Ishikawa (cell line): ENCODE data around the gene COLQ.

Source experiments
- CEBPB ChIP-seq: IDR thresholded peaks from 2 replicates; pipeline ENCODE4 v1.6.1; 2012
- CREB1 ChIP-seq: IDR thresholded peaks from 2 replicates; pipeline ENCODE4 v1.6.1; 2012; ENCODE audit warnings: low read depth
- EGR1 ChIP-seq: IDR thresholded peaks from 2 replicates; pipeline ENCODE4 v1.6.1; 2012
- EP300 ChIP-seq: IDR thresholded peaks from 2 replicates; pipeline ENCODE4 v1.6.1; 2012; ENCODE audit warnings: borderline replicate concordance
- FOXM1 ChIP-seq: IDR thresholded peaks from 2 replicates; pipeline ENCODE4 v1.6.1; 2012; ENCODE audit warnings: low read depth, borderline replicate concordance
- NFIC ChIP-seq: IDR thresholded peaks from 2 replicates; pipeline ENCODE4 v1.6.1; 2012
- RAD21 ChIP-seq: IDR thresholded peaks from 2 replicates; pipeline ENCODE4 v1.6.1; 2012; ENCODE audit warnings: low read depth
- REST ChIP-seq: IDR thresholded peaks from 2 replicates; pipeline ENCODE4 v1.6.1; 2012; ENCODE audit warnings: low read depth, mild to moderate bottlenecking
- TAF1 ChIP-seq: IDR thresholded peaks from 2 replicates; pipeline ENCODE4 v1.6.1; 2012; ENCODE audit warnings: low read depth, mild to moderate bottlenecking
- TCF12 ChIP-seq: IDR thresholded peaks from 2 replicates; pipeline ENCODE4 v1.6.1; 2012; ENCODE audit warnings: low read depth
- TEAD4 ChIP-seq: IDR thresholded peaks from 2 replicates; pipeline ENCODE4 v1.6.1; 2012
- YY1 ChIP-seq: IDR thresholded peaks from 2 replicates; pipeline ENCODE4 v1.6.1; 2012; ENCODE audit warnings: low read depth
- ZBTB7A ChIP-seq: IDR thresholded peaks from 2 replicates; pipeline ENCODE4 v1.6.1; 2012; ENCODE audit warnings: low read depth
- TF ChIP-seq, protein P1 (sequence below): IDR thresholded peaks from 2 replicates; pipeline ENCODE4 v1.6.1; 2012
- TF ChIP-seq, protein P2 (sequence below): IDR thresholded peaks from 2 replicates; pipeline ENCODE4 v1.6.1; 2012

The COLQ gene

GRCh38 chr3:15514663-15515340 is 6.7 kb downstream of the COLQ start:
- TF ChIP-seq, protein P1, sequence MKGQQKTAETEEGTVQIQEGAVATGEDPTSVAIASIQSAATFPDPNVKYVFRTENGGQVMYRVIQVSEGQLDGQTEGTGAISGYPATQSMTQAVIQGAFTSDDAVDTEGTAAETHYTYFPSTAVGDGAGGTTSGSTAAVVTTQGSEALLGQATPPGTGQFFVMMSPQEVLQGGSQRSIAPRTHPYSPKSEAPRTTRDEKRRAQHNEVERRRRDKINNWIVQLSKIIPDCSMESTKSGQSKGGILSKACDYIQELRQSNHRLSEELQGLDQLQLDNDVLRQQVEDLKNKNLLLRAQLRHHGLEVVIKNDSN: no peak
- no peak for TF ChIP-seq CEBPB
- no peak for TF ChIP-seq ZBTB7A
- no peak for TF ChIP-seq REST
- TF ChIP-seq CREB1: no peak
- no peak for TF ChIP-seq RAD21
- TF ChIP-seq, protein P2, sequence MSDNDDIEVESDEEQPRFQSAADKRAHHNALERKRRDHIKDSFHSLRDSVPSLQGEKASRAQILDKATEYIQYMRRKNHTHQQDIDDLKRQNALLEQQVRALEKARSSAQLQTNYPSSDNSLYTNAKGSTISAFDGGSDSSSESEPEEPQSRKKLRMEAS: no peak
- TF ChIP-seq EGR1: no peak
- no peak for TF ChIP-seq TAF1
- no peak for TF ChIP-seq NFIC
- TF ChIP-seq FOXM1: no peak
- no peak for TF ChIP-seq TEAD4
- TF ChIP-seq TCF12: no peak

DNA sequence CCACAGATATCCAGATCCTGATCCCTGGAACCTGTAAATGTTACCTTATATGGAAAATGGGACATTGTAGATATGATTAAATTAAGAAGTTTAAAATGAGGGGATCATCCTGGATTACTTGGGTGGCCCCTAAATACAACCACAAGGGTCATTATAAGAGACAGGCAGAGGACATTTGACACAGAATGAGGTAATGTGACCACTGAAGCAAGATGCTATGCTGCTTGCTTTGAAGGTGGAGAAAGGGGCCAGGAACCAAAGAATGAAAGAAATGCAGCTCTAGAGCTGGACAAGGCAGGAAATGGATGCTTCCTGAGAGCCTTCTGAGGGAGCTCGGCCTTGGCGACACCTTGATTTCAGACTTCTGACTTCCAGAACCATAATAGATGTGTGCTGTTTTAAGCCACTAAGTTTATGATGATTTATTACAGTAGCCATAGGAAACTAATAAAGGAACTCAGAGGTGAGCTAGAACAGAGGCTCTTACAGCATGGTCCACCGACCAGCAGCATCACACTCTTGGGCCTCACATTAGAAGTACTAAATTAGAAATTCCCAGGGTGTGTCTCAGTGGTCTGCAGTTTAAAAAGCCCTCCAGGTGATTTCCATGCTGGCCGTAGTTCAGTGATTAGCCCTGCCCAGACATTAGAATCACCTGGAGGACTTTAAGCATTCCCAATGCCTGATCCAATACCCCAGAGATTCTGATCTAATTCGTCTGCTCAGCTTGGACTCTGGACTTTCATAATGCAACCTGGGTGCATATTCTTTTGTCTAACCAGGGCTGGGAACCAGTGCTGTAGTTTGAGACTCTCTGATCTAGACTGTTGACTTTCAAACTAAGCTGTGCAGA is 7.5 kb downstream of the COLQ start:
- no peak for TF ChIP-seq CREB1
- no peak for TF ChIP-seq TEAD4
- TF ChIP-seq EP300: no peak
- TF ChIP-seq CEBPB: no peak
- TF ChIP-seq NFIC: no peak
- no peak for TF ChIP-seq ZBTB7A
- TF ChIP-seq, protein P2: no peak
- no peak for TF ChIP-seq EGR1
- no peak for TF ChIP-seq FOXM1
- TF ChIP-seq TCF12: no peak
- TF ChIP-seq, protein P1: no peak
- TF ChIP-seq TAF1: no peak

DNA sequence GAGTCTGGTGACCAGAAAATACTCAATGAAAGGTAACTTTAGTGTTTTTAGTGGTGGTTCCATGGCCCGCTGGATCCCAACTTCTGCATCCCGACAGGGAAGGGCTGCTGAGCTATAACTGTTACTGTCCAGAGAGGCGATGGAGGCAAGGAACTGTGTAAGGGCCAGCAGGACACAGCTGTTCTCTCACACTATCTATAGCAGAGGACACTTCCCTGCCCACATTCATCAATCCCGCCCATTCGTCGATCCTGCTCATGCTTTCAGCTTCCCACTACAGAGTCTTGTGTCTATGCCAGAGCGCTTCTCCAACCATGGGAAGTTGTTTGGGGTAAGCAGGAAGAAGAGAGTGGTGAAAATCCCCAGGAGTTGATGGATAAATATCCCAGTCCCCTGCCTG is 8.4 kb downstream of the COLQ start:
- no peak for TF ChIP-seq TCF12
- TF ChIP-seq CEBPB: no peak
- no peak for TF ChIP-seq CREB1
- TF ChIP-seq, protein P1: no peak
- TF ChIP-seq, protein P2: no peak
- no peak for TF ChIP-seq RAD21
- no peak for TF ChIP-seq ZBTB7A
- no peak for TF ChIP-seq YY1
- TF ChIP-seq EP300: no peak
- TF ChIP-seq NFIC: no peak
- no peak for TF ChIP-seq TAF1
- no peak for TF ChIP-seq EGR1
- TF ChIP-seq FOXM1: no peak
- TF ChIP-seq REST: no peak
- no peak for TF ChIP-seq TEAD4

- TF ChIP-seq FOXM1: no peak
These were observed 9.3 kb downstream of the COLQ start for GRCh38 chr3:15512166-15512565.

DNA sequence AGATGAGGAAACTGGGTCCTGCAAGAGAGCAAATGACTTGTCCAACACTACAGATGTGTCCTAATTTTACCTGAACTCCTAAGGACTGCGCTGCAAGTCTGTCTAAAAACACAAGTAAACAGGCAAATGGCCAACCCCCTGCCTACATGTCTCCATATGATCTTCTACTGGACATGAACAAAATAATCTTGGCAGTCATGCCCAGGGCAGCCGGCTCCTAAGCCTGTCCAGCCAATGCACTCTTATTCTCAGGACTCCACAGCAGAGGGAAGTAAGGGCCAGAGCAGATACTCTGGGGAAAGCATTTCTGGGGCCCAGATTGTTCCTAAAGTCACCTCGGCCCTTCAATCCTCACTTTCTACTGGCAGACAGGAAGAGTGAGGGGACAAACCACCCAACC is 10.3 kb downstream of the COLQ start:
- TF ChIP-seq YY1 (no peak), TCF12 (no peak), ZBTB7A (no peak), NFIC (no peak), FOXM1 (no peak), CEBPB (no peak), TEAD4 (no peak), EP300 (no peak), RAD21 (no peak), EGR1 (no peak), CREB1 (no peak), TAF1 (no peak), REST (no peak)
- TF ChIP-seq, protein P2: no peak
- TF ChIP-seq, protein P1: no peak
